Measurements from ENCODE around the gene MORN2.

The MORN2 gene

GRCh38 chr2:38875576-38876367 is at the start of gene MORN2, which contains the start of gene DHX57:
MORN2 (plus strand) TSS chr2:38875976.
DHX57 (minus strand) TSS chr2:38875934; CDS start chr2:38868405, 7,529 bp downstream.
- Histone ChIP-seq H3K4me3 (ENCODE audit: low read depth, low read length) (peak within 1 kb of the TSS; percentile 91), H3K27ac (ENCODE audit: extremely low read depth, low read depth, low read length) (peak within 1 kb of the TSS; percentile 2; the same call in 1 of the 2 replicates), H3K36me3 (ENCODE audit: control insufficient read depth in 2 of 2, insufficient read depth in 1 of 2, low read length in 2 of 2) (peaks cover 0 to 4% of the 10 kb centered on the region in 2 experiments; a peak in 1 of 3 replicates), H3K9me3 (ENCODE audit: control insufficient read depth, insufficient read depth, low read depth, low read length) (no peaks in the 10 kb centered on the region), H3K4me1 (ENCODE audit: control insufficient read depth, insufficient read depth, low read length) (no peaks in the 10 kb centered on the region; the same call in 1 of the 2 replicates)
- ChIA-PET POLR2A (interaction anchor here (0.6 to 1.8 kb wide), 4 partner anchors 66 to 125 kb away, joined by 4 to 22 read pairs (median 4); partner anchors contain the start of gene SRSF7), CTCF (interaction anchor here (0.6 to 1.2 kb wide), 5 partner anchors 73 to 954 kb away, joined by 3 to 5 read pairs (median 3); no protein-coding TSS in a partner anchor)
- TF ChIP-seq ZNF549 (tag by site-specific recombination; IDR thresholded peaks at IDR 0.05) (no peak), HIC1 (tag by site-specific recombination; IDR thresholded peaks at IDR 0.05) (no peak), TCF7L2 (IDR thresholded peaks at IDR 0.05; ENCODE audit: borderline replicate concordance, low read depth, low read length) (no peak), ZNF510 (tag by site-specific recombination; IDR thresholded peaks at IDR 0.05; ENCODE audit: insufficient replicate concordance) (no peak), GLIS2 (tag by site-specific recombination; IDR thresholded peaks at IDR 0.05) (peak; percentile 59; the same call in 1 of the 2 replicates), ZNF747 (tag by site-specific recombination; IDR thresholded peaks at IDR 0.05) (no peak), ZNF600 (tag by site-specific recombination; IDR thresholded peaks at IDR 0.05) (peak; percentile 97), FEZF1 (tag by site-specific recombination; IDR thresholded peaks at IDR 0.05) (no peak), YY1 (tag by site-specific recombination; IDR thresholded peaks at IDR 0.05) (no peak), ZNF785 (tag by site-specific recombination; IDR thresholded peaks at IDR 0.05) (no peak), ZNF202 (tag by site-specific recombination; IDR thresholded peaks at IDR 0.05; ENCODE audit: borderline replicate concordance) (no peak), PRDM4 (tag by site-specific recombination; IDR thresholded peaks at IDR 0.05) (no peak), ZNF426 (tag by site-specific recombination; IDR thresholded peaks at IDR 0.05) (no peak), ZNF629 (tag by site-specific recombination; IDR thresholded peaks at IDR 0.05) (no peak), SCRT2 (tag by site-specific recombination; IDR thresholded peaks at IDR 0.05) (no peak), PRDM10 (tag by site-specific recombination; IDR thresholded peaks at IDR 0.05) (peak; percentile 100), YY2 (tag by site-specific recombination; IDR thresholded peaks at IDR 0.05) (no peak), BCL11A (tag by site-specific recombination; IDR thresholded peaks at IDR 0.05; ENCODE audit: low read depth) (no peak), CTCF (tag by site-specific recombination; IDR thresholded peaks at IDR 0.05) (no peak; the same call in 1 of the 2 replicates), ZNF48 (tag by site-specific recombination; IDR thresholded peaks at IDR 0.05) (no peak)
- TF ChIP-seq, protein P1, sequence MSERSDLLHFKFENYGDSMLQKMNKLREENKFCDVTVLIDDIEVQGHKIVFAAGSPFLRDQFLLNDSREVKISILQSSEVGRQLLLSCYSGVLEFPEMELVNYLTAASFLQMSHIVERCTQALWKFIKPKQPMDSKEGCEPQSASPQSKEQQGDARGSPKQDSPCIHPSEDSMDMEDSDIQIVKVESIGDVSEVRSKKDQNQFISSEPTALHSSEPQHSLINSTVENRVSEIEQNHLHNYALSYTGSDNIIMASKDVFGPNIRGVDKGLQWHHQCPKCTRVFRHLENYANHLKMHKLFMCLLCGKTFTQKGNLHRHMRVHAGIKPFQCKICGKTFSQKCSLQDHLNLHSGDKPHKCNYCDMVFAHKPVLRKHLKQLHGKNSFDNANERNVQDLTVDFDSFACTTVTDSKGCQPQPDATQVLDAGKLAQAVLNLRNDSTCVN (tag by site-specific recombination; optimal IDR thresholded peaks at IDR 0.05), result peak; percentile 58
- TF ChIP-seq, protein P2, sequence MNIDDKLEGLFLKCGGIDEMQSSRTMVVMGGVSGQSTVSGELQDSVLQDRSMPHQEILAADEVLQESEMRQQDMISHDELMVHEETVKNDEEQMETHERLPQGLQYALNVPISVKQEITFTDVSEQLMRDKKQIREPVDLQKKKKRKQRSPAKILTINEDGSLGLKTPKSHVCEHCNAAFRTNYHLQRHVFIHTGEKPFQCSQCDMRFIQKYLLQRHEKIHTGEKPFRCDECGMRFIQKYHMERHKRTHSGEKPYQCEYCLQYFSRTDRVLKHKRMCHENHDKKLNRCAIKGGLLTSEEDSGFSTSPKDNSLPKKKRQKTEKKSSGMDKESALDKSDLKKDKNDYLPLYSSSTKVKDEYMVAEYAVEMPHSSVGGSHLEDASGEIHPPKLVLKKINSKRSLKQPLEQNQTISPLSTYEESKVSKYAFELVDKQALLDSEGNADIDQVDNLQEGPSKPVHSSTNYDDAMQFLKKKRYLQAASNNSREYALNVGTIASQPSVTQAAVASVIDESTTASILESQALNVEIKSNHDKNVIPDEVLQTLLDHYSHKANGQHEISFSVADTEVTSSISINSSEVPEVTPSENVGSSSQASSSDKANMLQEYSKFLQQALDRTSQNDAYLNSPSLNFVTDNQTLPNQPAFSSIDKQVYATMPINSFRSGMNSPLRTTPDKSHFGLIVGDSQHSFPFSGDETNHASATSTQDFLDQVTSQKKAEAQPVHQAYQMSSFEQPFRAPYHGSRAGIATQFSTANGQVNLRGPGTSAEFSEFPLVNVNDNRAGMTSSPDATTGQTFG (tag by site-specific recombination; IDR thresholded peaks at IDR 0.05; ENCODE audit: borderline replicate concordance), result no peak

Data from HEK293 (cell line).